Memory B cell (primary cell): ENCODE results near the gene RPTOR.

Experiments
- ATAC-seq: fragments of 150-1000 bp; cut with Tn5 transposase; 2 replicates; pipeline ENCODE4 v1.10.0; 2021; ENCODE audit warnings: low read depth, mild to moderate bottlenecking, moderate library complexity
- DNase-seq, 2 donors: peaks; one replicate each; pipeline ENCODE4 v3.0.0; 2022; ENCODE audit warnings: low spot score in 2 of 2
- H3K27ac Mint-ChIP-seq: one replicate; pipeline ENCODE4 v1.8.0; 2022; ENCODE audit warnings: mild to moderate bottlenecking, moderate library complexity, mixed read lengths
- H3K27me3 Mint-ChIP-seq: one replicate; pipeline ENCODE4 v1.8.0; 2022; ENCODE audit warnings: mixed read lengths
- H3K36me3 Mint-ChIP-seq: one replicate; pipeline ENCODE4 v1.8.0; 2022; ENCODE audit warnings: mild to moderate bottlenecking, mixed read lengths
- H3K4me1 Mint-ChIP-seq: one replicate; pipeline ENCODE4 v1.8.0; 2022; ENCODE audit warnings: mixed read lengths
- H3K4me3 Mint-ChIP-seq: one replicate; pipeline ENCODE4 v1.8.0; 2022; ENCODE audit warnings: mild to moderate bottlenecking, moderate library complexity, mixed read lengths
- H3K9me3 Mint-ChIP-seq: one replicate; pipeline ENCODE4 v1.8.0; 2022; ENCODE audit warnings: mixed read lengths

The RPTOR gene

DNA sequence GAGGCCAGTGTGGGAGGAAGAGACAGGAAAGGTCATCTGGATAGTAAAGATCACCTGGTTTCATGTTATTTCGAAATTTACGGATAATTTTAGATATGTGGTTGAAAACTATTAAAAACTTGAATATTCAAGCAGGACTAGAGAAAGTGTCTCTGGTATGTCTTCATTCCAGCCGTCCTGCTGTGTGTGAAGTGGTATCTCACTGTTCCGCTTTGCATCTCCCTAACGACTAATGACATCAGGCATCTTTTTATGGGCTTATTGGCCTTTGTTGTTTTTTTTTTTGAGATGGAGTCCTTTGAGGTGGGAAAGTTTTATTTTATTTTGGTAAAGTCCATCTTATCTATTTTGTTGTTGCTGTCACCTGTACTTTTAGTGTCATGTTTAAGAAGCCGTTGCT lies 232.6 kb downstream of the RPTOR start:
- Mint-ChIP-seq H3K4me3 (no peak overlapping the region), H3K4me1 (peaks cover 18% of the 10 kb centered on the region), H3K36me3 (peaks cover 13% of the 10 kb centered on the region), H3K27me3 (no peaks in the 10 kb centered on the region), H3K9me3 (no peaks in the 10 kb centered on the region), H3K27ac (no peak overlapping the region)
- ATAC-seq (no peak), DNase-seq (no peak)

GRCh38 chr17:80778716-80779115 lies 234.1 kb downstream of the RPTOR start:
- Mint-ChIP-seq H3K27ac (no peak overlapping the region), H3K4me1 (peaks cover 27% of the 10 kb centered on the region)

DNA sequence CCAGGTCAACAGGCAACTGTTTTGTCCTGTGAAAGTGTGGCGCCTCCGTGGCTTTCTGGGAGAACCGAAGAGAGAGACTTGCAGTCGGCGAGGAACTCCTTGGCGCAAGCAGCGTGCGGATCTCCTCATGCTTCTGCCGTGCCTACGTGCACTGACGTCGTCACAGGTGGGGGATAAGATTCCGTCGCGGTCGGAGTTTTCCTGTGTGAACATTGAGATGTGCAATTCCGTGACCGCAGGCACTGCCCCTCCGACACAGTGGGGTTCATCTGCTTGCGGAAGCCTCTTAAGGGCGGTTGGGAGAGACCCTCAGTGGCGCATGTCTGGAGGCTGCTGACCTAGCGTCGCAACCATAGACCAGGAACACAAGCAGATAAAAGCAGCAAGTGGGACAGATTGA lies 234.7 kb downstream of the RPTOR start:
- no peak for ATAC-seq
- Mint-ChIP-seq H3K36me3 (peaks cover 13% of the 10 kb centered on the region), H3K4me1 (peaks cover 26% of the 10 kb centered on the region), H3K27ac (no peak overlapping the region), H3K4me3 (no peak overlapping the region), H3K27me3 (no peaks in the 10 kb centered on the region), H3K9me3 (no peaks in the 10 kb centered on the region)
- no peak for DNase-seq

More at GRCh38 chr17:80778716-80779115, 234.1 kb downstream of the RPTOR start:
- no peaks in the 10 kb centered on the region for H3K9me3 Mint-ChIP-seq
- no peak overlapping the region for H3K4me3 Mint-ChIP-seq
- H3K36me3 Mint-ChIP-seq: peaks cover 13% of the 10 kb centered on the region
- DNase-seq: no peak
- no peak for ATAC-seq
- H3K27me3 Mint-ChIP-seq: no peaks in the 10 kb centered on the region

DNA sequence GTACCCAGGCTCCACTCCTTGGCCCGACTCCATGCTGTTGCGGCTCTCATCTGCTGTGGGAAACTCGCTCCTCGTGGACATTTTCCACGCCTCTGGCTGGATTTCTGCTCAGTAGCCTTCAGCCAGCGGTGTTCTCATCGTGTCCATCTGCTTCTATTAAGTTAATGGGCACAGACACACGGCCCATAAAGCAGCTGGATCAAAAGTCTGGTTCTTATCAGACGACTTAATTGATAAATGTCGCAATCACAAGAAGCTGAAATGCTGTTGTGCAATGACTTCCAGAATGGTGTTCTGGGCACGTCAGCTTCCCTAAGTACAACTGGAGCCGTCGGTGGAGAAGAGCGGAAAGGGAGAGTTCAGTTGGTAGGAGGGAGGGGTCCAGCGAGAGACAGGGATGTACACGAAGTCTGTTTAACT lies 235.3 kb downstream of the RPTOR start:
- Mint-ChIP-seq H3K27me3 (no peaks in the 10 kb centered on the region), H3K4me1 (peaks cover 21% of the 10 kb centered on the region), H3K27ac (peak overlapping the region; percentile 67), H3K36me3 (peaks cover 13% of the 10 kb centered on the region), H3K9me3 (no peaks in the 10 kb centered on the region), H3K4me3 (peak overlapping the region; percentile 66)
- ATAC-seq (no peak), DNase-seq (no peak)

- peak overlapping the region; percentile 66 for H3K4me3 Mint-ChIP-seq
- H3K27ac Mint-ChIP-seq: peak overlapping the region; percentile 67
- peaks cover 18% of the 10 kb centered on the region for H3K4me1 Mint-ChIP-seq
- DNase-seq: no peak
- H3K9me3 Mint-ChIP-seq: no peaks in the 10 kb centered on the region
- no peaks in the 10 kb centered on the region for H3K27me3 Mint-ChIP-seq
- ATAC-seq: peak; percentile 73
- peaks cover 13% of the 10 kb centered on the region for H3K36me3 Mint-ChIP-seq
These were observed 236.0 kb downstream of the RPTOR start for GRCh38 chr17:80780381-80781198.

GRCh38 chr17:80781211-80781610 lies 236.6 kb downstream of the RPTOR start:
- Mint-ChIP-seq H3K27ac (peak overlapping the region; percentile 67), H3K27me3 (no peaks in the 10 kb centered on the region), H3K9me3 (no peaks in the 10 kb centered on the region), H3K4me3 (no peak overlapping the region), H3K36me3 (peaks cover 13% of the 10 kb centered on the region), H3K4me1 (peaks cover 18% of the 10 kb centered on the region)
- no peak for DNase-seq
- ATAC-seq: no peak

DNA sequence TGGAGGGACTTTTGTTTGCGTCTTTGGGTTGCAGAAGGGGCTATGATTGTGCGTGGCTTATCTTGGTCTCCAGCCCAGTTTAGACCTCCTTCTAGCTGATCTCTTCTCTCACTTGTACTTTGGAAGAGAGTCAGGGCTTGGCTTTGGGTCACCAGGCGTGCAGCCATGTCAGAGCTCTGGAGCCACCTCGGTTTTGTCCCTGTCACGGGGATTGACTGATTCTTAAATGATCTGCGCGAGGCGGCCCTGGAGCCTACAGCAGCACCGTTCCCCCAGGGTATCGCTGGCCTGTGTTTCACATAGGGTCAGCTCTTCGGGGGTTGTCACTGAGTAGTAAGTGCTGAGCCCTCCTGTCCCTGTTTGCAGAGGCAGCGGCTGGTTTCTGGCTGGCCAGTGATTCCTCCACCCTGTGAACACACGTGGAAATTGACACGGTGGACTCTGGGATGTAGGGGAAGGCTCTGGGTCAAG lies 237.2 kb downstream of the RPTOR start:
- no peak overlapping the region for H3K27ac Mint-ChIP-seq
- DNase-seq (no peak), ATAC-seq (no peak)
- no peaks in the 10 kb centered on the region for H3K27me3 Mint-ChIP-seq
- H3K4me1 Mint-ChIP-seq: peaks cover 18% of the 10 kb centered on the region
- peaks cover 10% of the 10 kb centered on the region for H3K36me3 Mint-ChIP-seq
- no peak overlapping the region for H3K4me3 Mint-ChIP-seq
- no peaks in the 10 kb centered on the region for H3K9me3 Mint-ChIP-seq

DNA sequence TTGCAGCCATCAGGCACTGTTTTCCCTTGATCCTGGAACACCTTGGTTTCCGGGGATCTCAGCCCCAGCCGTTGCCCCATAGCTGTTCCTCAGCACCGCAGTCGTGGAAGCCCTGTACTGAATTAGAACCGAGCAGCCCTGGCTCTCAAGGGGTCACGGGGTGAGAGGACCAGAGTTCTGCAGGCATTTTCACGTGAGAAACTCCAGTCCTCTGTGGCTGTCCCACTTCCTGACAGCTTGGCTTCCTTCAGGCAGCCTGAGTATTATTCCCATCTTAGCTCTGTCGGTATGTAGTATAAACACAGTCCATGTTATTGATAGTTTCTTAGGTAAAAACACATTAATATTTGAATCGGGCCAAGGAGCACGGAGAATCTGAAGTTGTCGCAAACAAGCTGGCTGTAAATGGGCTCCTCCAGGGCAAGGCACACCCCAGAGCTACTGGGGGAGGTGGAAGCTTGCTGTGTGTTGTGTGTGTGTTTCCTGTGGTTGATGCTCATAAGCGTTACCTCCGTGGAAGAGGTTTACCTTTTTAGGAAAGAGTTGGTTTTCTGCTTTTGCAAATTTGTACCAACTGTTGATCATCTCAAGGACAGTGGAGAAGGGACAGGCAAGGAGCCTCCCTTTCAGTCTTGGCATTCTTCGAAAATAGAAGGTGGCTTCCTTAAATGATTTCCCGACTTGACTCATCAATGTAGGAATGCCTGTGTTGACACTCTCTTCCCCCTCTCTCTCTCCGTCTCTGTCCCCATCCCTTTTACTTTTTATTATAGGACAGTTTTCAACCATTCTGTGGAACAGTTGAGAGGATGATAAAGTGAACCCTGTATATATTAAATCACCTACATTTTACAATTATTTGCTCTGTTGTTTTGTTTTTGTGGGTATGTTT lies 238.1 kb downstream of the RPTOR start:
- no peaks in the 10 kb centered on the region for H3K27me3 Mint-ChIP-seq
- DNase-seq (no peak), ATAC-seq (no peak)
- peaks cover 18% of the 10 kb centered on the region for H3K4me1 Mint-ChIP-seq
- no peak overlapping the region for H3K27ac Mint-ChIP-seq
- H3K9me3 Mint-ChIP-seq: no peaks in the 10 kb centered on the region
- H3K4me3 Mint-ChIP-seq: no peak overlapping the region
- peaks cover 4% of the 10 kb centered on the region for H3K36me3 Mint-ChIP-seq

DNA sequence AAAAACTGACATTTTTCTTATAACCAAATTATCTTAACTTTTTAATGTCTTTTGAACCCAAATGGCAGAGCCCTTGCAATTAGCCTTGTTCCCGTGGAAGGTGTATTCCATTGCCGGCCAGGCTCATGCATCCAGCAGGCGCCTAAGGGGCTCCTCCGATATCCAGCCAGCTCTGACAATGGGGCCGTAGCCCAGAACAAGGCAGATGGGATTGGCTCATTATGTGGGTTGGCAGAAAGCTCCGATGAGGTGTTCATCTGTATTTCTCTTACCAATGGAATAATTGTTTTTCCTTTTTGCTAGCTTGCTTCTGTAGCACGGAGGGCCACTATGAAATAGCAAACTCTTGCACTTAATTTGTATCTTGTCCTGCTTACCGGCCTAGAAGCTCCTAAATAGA lies 238.8 kb downstream of the RPTOR start:
- no peaks in the 10 kb centered on the region for H3K9me3 Mint-ChIP-seq
- peaks cover 6% of the 10 kb centered on the region for H3K36me3 Mint-ChIP-seq
- H3K4me1 Mint-ChIP-seq: peaks cover 19% of the 10 kb centered on the region
- H3K27ac Mint-ChIP-seq: no peak overlapping the region
- H3K27me3 Mint-ChIP-seq: no peaks in the 10 kb centered on the region
- no peak overlapping the region for H3K4me3 Mint-ChIP-seq
- DNase-seq (no peak), ATAC-seq (no peak)

- H3K9me3 Mint-ChIP-seq: no peaks in the 10 kb centered on the region
- H3K27ac Mint-ChIP-seq: no peak overlapping the region
- peaks cover 7% of the 10 kb centered on the region for H3K36me3 Mint-ChIP-seq
- peaks cover 21% of the 10 kb centered on the region for H3K4me1 Mint-ChIP-seq
- DNase-seq (no peak), ATAC-seq (no peak)
- H3K4me3 Mint-ChIP-seq: no peak overlapping the region
- no peaks in the 10 kb centered on the region for H3K27me3 Mint-ChIP-seq
These were observed 239.3 kb downstream of the RPTOR start for GRCh38 chr17:80783971-80784370.

GRCh38 chr17:80785477-80786178 lies 241.0 kb downstream of the RPTOR start:
- Mint-ChIP-seq H3K36me3 (peaks cover 3% of the 10 kb centered on the region), H3K27me3 (no peaks in the 10 kb centered on the region), H3K9me3 (no peaks in the 10 kb centered on the region), H3K4me1 (peaks cover 29% of the 10 kb centered on the region), H3K27ac (no peak overlapping the region), H3K4me3 (no peak overlapping the region)
- ATAC-seq (no peak), DNase-seq (no peak)

- H3K27me3 Mint-ChIP-seq: no peaks in the 10 kb centered on the region
- no peak for ATAC-seq
- no peak overlapping the region for H3K4me3 Mint-ChIP-seq
- no peak for DNase-seq
- no peak overlapping the region for H3K27ac Mint-ChIP-seq
- H3K36me3 Mint-ChIP-seq: peaks cover 7% of the 10 kb centered on the region
- H3K9me3 Mint-ChIP-seq: no peaks in the 10 kb centered on the region
- H3K4me1 Mint-ChIP-seq: peaks cover 28% of the 10 kb centered on the region
These were observed 241.8 kb downstream of the RPTOR start for GRCh38 chr17:80786470-80786869.

GRCh38 chr17:80786887-80787286 lies 242.2 kb downstream of the RPTOR start:
- H3K4me1 Mint-ChIP-seq: peaks cover 28% of the 10 kb centered on the region
- DNase-seq (no peak), ATAC-seq (no peak)
- no peak overlapping the region for H3K4me3 Mint-ChIP-seq
- H3K36me3 Mint-ChIP-seq: peaks cover 7% of the 10 kb centered on the region
- no peak overlapping the region for H3K27ac Mint-ChIP-seq
- H3K27me3 Mint-ChIP-seq: no peaks in the 10 kb centered on the region
- no peaks in the 10 kb centered on the region for H3K9me3 Mint-ChIP-seq

DNA sequence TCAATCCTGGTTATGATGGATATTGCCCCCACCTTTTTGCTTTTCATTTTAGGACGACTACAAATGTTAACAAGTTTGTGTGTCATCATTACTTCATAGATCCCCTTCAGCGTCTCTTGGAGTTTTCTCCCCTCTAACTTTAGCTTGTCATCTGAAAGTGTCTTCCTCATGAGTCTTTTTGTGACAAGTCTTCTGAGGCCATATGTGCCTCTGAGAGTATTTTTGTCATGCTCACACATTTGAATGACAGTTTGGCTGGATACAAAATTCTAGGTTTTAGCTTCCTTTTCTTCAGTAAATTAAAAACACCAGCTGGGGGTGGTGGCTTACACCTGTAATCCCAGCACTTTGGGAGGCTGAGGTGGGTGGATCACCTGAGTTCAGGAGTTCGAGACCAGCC lies 243.2 kb downstream of the RPTOR start:
- Mint-ChIP-seq H3K4me1 (peaks cover 23% of the 10 kb centered on the region), H3K27ac (no peak overlapping the region), H3K4me3 (no peak overlapping the region), H3K9me3 (no peaks in the 10 kb centered on the region), H3K36me3 (peaks cover 7% of the 10 kb centered on the region), H3K27me3 (no peaks in the 10 kb centered on the region)
- no peak for ATAC-seq
- DNase-seq: no peak
